GM10847 (cell line): ENCODE results near the gene NTM.

Experiments used
- POLR2A ChIP-seq: IDR thresholded peaks from 2 replicates; pipeline ENCODE4 v1.6.1; 2011; ENCODE audit not compliant: insufficient read length; ENCODE audit errors: extremely low read depth

The NTM gene

GRCh38 chr11:131689049-131689925, 318.9 kb downstream of the NTM start:
- no peak for TF ChIP-seq POLR2A

GRCh38 chr11:131690362-131690761, 319.9 kb downstream of the NTM start:
- TF ChIP-seq POLR2A, result no peak

- no peak for TF ChIP-seq POLR2A
These were observed 320.4 kb downstream of the NTM start for GRCh38 chr11:131690776-131691175.

GRCh38 chr11:131691181-131692041, 321.0 kb downstream of the NTM start:
- TF ChIP-seq POLR2A, result no peak

GRCh38 chr11:131692151-131692550, 321.7 kb downstream of the NTM start:
- TF ChIP-seq POLR2A, result no peak

GRCh38 chr11:131692961-131693360, 322.5 kb downstream of the NTM start:
- TF ChIP-seq POLR2A, result no peak

GRCh38 chr11:131693756-131694155, 323.3 kb downstream of the NTM start:
- no peak for TF ChIP-seq POLR2A

GRCh38 chr11:131694526-131695424, 324.4 kb downstream of the NTM start:
- no peak for TF ChIP-seq POLR2A

- TF ChIP-seq POLR2A, result no peak
These were observed 325.5 kb downstream of the NTM start for GRCh38 chr11:131695889-131696429.

- TF ChIP-seq POLR2A, result no peak
These were observed 326.3 kb downstream of the NTM start for GRCh38 chr11:131696690-131697089.

GRCh38 chr11:131703311-131703710, 332.9 kb downstream of the NTM start:
- TF ChIP-seq POLR2A, result no peak

- TF ChIP-seq POLR2A, result no peak
These were observed 334.3 kb downstream of the NTM start for GRCh38 chr11:131704682-131705081.

- no peak for TF ChIP-seq POLR2A
These were observed 340.1 kb downstream of the NTM start for GRCh38 chr11:131710511-131710910.

GRCh38 chr11:131712897-131713296, 342.5 kb downstream of the NTM start:
- TF ChIP-seq POLR2A, result no peak
